Breast epithelium (tissue), 4 donors: ENCODE data around the gene KRTAP4-7. TPM values are rescaled to one million over a fixed set of nuclear protein-coding genes. Genes with fewer than 3 reads are reported as not detected.
"Not testable (repeated sequence)": the region's sequence is repeated elsewhere in the genome, so short reads cannot be mapped to it uniquely, and the experiment has no call there.

ENCODE experiments used
- DNase-seq, 2 donors: peaks; one replicate each; pipeline ENCODE4 v3.0.0-alpha.2; 2019; ENCODE audit warnings: low spot score in 2 of 2
- H3K27ac ChIP-seq, 2 donors: fragments of 200-600 bp; sonication (generic) in 1 of 2; one replicate each; pipeline ENCODE4 v1.5.1; 2016 to 2019; ENCODE audit warnings: mild to moderate bottlenecking in 1 of 2
- H3K27me3 ChIP-seq, 2 donors: fragments of 200-600 bp; sonication (generic) in 1 of 2; one replicate each; pipeline versions ENCODE4 v1.5.1 to v1.6.0; 2017 to 2019; ENCODE audit warnings: control low read depth in 1 of 2, mild to moderate bottlenecking in 1 of 2
- H3K36me3 ChIP-seq: fragments of 200-600 bp; one replicate; pipeline ENCODE4 v1.5.1; 2019
- H3K4me1 ChIP-seq, 2 donors: fragments of 200-600 bp; sonication (generic); one replicate each; pipeline ENCODE4 v1.5.1; 2016 to 2019; ENCODE audit warnings: control low read depth in 1 of 2
- H3K4me3 ChIP-seq, 3 donors: fragments of 200-600 bp; sonication (generic); 1 replicate in 2 of 3; 2 replicates in 1 of 3; pipeline ENCODE4 v1.5.1; 2016 to 2019; ENCODE audit warnings: mild to moderate bottlenecking in 3 of 3, moderate library complexity in 2 of 3
- H3K9me3 ChIP-seq, 2 donors: fragments of 200-600 bp; sonication (generic) in 1 of 2; one replicate each; pipeline ENCODE4 v1.5.1; 2016 to 2019; ENCODE audit warnings: control low read depth in 1 of 2
- POLR2A ChIP-seq: fragments of 450-650 bp; IDR thresholded peaks from one replicate; pipeline ENCODE4 v1.6.1; 2016; ENCODE audit warnings: antibody characterized with exemption, mild to moderate bottlenecking, moderate library complexity
- POLR2AphosphoS5 ChIP-seq, 3 donors: sonication (generic); formaldehyde crosslinking; IDR thresholded peaks; one replicate each; pipeline ENCODE4 v1.6.1; 2017; ENCODE audit warnings: antibody characterized with exemption in 3 of 3
- intact Hi-C: fragments of 100-400 bp; cut with DNase I; formaldehyde crosslinking; loops from one replicate; pipeline ENCODE4 v1.15.1; 2023; ENCODE audit warnings: low total_unique reads
- total RNA-seq, 3 donors: library from RNA; depleted of rRNA; stranded (reverse); fragments of >200 nt; gene quantifications; one replicate each; pipeline ENCODE4 v1.1.0, GENCODE V29; 2016
- TF ChIP-seq, protein P1 (sequence below), 3 donors: fragments of 450-650 bp; IDR thresholded peaks; one replicate each; pipeline ENCODE4 v1.5.1; 2016 to 2017; ENCODE audit warnings: antibody characterized with exemption in 3 of 3, mild to moderate bottlenecking in 3 of 3, moderate library complexity in 3 of 3

KRTAP4-7 gene
- not detected for total RNA-seq

DNA sequence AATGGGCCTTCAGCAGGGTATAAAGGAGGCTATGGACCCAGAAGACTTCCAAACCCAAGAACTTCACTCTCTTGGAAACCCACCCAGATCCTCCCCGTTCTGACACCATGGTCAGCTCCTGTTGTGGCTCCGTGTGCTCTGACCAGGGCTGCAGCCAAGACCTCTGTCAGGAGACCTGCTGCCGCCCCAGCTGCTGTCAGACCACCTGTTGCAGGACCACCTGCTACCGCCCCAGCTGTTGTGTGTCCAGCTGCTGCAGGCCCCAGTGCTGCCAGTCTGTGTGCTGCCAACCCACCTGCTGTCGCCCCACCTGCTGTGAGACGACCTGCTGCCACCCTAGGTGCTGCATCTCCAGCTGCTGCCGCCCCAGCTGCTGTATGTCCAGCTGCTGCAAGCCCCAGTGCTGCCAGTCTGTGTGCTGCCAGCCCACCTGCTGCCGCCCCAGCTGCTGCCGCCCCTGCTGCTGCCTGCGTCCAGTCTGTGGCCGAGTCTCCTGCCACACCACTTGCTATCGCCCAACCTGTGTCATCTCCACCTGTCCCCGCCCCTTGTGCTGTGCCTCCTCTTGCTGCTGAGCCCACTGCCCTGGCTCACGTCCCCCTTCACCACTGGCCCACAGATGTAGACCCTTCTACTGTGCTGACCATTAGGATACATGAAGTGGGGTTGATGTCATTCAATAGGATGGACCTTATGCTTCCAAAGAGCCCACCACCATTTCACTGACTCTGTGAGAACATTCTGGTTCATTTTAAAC is at the start of gene KRTAP4-7:
TSS of gene KRTAP4-7 (plus strand) at position 51 of the 757 bp plus-strand sequence. CDS start at position 108, 57 bp downstream.
- intact Hi-C loops, H3K27me3 ChIP-seq: not testable (repeated sequence)

DNA sequence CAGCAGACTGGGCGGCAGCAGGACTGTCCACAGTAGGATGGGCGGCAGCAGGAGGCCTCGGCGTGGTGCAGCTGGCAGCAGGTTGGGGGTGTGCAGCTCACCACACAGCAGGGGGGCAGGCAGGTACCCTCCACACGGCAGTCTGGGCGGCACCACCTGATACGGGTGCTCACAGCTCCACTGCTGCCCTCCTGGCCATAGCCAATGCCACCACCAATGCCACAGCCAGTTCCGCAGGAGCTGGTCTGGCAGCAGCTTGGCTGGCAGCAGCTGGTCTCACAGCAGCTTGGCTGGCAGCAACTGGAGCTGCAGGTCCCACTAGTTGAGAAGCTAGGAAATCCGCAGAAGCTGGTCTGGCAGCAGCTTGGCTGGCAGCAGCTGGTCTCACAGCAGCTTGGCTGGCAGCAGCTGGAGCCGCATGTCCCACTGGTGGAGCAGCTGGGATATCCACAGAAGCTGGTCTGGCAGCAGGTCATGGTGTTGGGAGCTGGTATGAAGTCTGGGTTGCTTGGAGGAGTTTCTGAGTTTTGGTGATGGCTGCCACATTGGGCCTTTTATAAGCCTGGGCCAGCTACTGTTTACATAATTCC is 49.5 kb upstream of the KRTAP4-7 start, which contains the start of gene KRTAP1-3:
TSS of gene KRTAP1-3 (minus strand) at position 529 of the 590 bp plus-strand sequence. CDS start at position 476, 53 bp downstream.
- intact Hi-C loops = not testable (repeated sequence)

More for the DNA sequence above, at the start of gene KRTAP4-7:
- not testable (repeated sequence) for H3K36me3 ChIP-seq, H3K4me1 ChIP-seq, H3K4me3 ChIP-seq, H3K9me3 ChIP-seq, DNase-seq, H3K27ac ChIP-seq

DNA sequence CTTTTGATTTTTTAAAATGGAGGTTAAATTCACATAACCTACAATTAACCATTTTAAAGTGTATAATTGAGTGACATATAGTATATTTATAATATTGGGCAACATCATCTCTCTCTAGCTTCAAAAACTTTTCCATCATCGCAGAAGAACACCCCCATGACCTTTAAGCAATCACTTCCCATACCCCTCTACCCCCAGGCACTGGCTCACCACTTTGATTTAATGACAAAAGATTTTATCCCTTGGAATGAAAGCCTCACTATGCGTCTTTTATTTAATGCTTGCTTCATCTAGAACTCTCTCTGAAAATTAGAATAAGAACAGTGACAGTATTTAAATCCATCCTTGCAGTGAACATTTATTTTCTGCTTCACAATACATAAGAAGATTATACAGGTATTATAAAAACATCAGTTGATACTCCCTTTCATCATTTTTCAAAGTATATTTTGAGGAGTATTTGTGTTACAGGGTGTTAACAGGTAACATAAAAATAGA is 46.0 kb upstream of the KRTAP4-7 start:
- no peak for DNase-seq
- H3K27ac ChIP-seq = no peak overlapping the region
- no peaks in the 10 kb centered on the region for H3K9me3 ChIP-seq
- H3K27me3 ChIP-seq = no peaks in the 10 kb centered on the region
- intact Hi-C loops = no loop called here
- H3K4me1 ChIP-seq = no peaks in the 10 kb centered on the region
- H3K4me3 ChIP-seq = no peak overlapping the region
- no peak for TF ChIP-seq POLR2AphosphoS5 (IDR thresholded peaks at IDR 0.05)
- TF ChIP-seq, protein P1, sequence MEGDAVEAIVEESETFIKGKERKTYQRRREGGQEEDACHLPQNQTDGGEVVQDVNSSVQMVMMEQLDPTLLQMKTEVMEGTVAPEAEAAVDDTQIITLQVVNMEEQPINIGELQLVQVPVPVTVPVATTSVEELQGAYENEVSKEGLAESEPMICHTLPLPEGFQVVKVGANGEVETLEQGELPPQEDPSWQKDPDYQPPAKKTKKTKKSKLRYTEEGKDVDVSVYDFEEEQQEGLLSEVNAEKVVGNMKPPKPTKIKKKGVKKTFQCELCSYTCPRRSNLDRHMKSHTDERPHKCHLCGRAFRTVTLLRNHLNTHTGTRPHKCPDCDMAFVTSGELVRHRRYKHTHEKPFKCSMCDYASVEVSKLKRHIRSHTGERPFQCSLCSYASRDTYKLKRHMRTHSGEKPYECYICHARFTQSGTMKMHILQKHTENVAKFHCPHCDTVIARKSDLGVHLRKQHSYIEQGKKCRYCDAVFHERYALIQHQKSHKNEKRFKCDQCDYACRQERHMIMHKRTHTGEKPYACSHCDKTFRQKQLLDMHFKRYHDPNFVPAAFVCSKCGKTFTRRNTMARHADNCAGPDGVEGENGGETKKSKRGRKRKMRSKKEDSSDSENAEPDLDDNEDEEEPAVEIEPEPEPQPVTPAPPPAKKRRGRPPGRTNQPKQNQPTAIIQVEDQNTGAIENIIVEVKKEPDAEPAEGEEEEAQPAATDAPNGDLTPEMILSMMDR (IDR thresholded peaks at IDR 0.05) = no peak
- no peak for TF ChIP-seq POLR2A
- H3K36me3 ChIP-seq = no peaks in the 10 kb centered on the region

More for the DNA sequence above, 49.5 kb upstream of the KRTAP4-7 start, which contains the start of gene KRTAP1-3:
- H3K27me3 ChIP-seq, H3K27ac ChIP-seq, H3K4me3 ChIP-seq, H3K36me3 ChIP-seq, H3K4me1 ChIP-seq, H3K9me3 ChIP-seq: not testable (repeated sequence)
- DNase-seq = peak in 1 of 2 donors; percentile 36

DNA sequence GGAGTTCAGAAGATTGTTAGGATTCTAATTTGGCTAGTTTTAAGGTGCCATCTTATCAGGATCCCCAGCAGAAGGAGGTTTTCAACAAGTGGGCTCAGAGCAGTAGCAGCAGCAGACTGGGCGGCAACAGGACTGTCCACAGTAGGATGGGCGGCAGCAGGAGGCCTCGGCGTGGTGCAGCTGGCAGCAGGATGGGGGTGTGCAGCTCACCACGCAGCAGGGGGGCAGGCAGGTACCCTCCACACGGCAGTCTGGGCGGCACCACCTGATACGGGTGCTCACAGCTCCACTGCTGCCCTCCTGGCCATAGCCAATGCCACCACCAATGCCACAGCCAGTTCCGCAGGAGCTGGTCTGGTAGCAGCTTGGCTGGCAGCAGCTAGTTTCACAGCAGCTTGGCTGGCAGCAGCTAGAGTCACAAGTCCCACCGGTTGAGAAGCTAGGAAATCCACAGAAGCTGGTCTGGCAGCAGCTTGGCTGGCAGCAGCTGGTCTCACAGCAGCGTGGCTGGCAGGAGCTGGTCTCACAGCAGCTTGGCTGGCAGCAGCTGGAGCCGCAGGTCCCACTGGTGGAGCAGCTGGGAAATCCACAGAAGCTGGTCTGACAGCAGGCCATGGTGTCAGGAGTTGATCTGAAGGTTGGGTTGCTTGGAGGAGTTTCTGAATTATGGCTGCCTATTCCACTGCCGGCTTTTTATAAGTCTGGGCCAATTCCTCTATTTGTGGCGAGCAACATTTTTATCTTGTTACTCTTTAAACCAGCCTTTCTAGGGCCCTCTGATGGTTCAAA is 43.0 kb upstream of the KRTAP4-7 start, which contains the start of gene KRTAP1-1:
TSS of gene KRTAP1-1 (minus strand) at position 668 of the 789 bp plus-strand sequence. CDS start at position 615, 53 bp downstream.
- H3K9me3 ChIP-seq, H3K36me3 ChIP-seq, intact Hi-C loops, H3K4me3 ChIP-seq, H3K4me1 ChIP-seq, H3K27me3 ChIP-seq: not testable (repeated sequence)
- peak within 1 kb of the TSS in 1 of 2 donors; percentile 64 for H3K27ac ChIP-seq
- TF ChIP-seq POLR2AphosphoS5 (IDR thresholded peaks at IDR 0.05) = peak in 1 of 3 donors; percentile 12
- peak in 1 of 2 donors; percentile 75 for DNase-seq

DNA sequence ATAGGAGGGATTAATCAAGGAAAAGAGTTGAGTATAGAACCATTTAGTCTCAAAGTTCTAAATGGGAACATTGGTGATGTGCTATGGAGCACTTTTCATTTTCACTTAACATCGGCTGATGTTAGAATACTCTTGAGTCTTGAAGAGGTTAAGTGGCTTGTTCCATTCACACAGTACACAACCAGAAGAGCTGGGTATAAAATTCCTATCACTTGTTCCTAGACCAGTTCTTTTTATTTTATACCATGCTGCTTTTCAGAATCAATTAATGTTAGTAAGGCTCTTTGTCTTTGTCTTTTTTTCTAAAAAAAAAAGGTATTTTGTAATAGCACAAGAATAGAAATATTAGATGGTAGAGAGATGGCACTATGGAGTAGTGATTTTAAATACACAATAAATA is 41.0 kb upstream of the KRTAP4-7 start:
- no peak for DNase-seq
- Histone ChIP-seq H3K4me3 (no peak overlapping the region), H3K36me3 (no peaks in the 10 kb centered on the region), H3K9me3 (no peaks in the 10 kb centered on the region), H3K4me1 (no peaks in the 10 kb centered on the region), H3K27ac (no peak overlapping the region), H3K27me3 (no peaks in the 10 kb centered on the region)
- TF ChIP-seq, protein P1 (IDR thresholded peaks at IDR 0.05) = no peak
- TF ChIP-seq POLR2AphosphoS5 (IDR thresholded peaks at IDR 0.05) (no peak), POLR2A (no peak)
- intact Hi-C loops = no loop called here

DNA sequence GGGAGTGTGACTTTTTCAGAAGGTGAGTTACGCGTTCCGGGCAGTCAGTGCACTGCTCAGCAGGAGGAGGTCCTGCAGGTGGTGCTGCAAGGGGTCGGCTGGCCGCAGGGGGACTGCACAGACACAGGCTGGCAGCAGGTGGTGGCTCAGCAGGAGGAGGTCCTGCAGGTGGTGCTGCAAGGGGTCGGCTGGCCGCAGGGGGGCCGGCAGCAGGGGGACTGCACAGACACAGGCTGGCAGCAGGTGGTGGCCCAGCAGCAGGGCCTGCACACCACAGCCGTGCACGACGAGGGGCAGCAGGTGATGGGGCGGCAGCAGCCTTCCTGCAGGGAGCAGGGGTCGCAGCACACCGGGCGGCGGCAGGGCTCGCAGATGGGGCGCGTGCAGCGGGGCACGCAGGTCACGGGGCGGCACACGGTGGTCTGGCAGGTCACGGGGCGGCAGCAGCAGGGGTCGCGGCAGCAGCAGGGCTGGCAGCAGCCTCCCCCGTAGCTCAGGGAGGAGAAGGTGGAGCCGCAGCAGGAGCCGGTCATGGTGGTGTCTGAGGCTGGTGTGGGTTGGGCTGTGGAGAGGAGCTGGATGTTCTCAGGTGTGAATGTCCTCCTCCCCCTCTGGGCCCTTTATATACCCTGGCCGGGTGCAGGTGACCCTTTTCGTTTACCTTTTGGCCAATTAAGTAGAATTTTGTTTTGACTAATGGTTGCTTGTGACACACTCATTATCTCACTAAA is 37.0 kb upstream of the KRTAP4-7 start, which contains the start of gene KRTAP2-1:
TSS of gene KRTAP2-1 (minus strand) at position 582 of the 731 bp plus-strand sequence. CDS start at position 533, 49 bp downstream.
- H3K27ac ChIP-seq, H3K4me3 ChIP-seq, intact Hi-C loops, DNase-seq, H3K27me3 ChIP-seq, H3K36me3 ChIP-seq, H3K4me1 ChIP-seq, H3K9me3 ChIP-seq: not testable (repeated sequence)
